Hepatocyte (in vitro differentiated cells): ENCODE data around the gene ANO6. TPM values are rescaled to one million over a fixed set of nuclear protein-coding genes. Genes with fewer than 3 reads are reported as not detected.

Source experiments
- DNase-seq: peaks from one replicate; pipeline ENCODE4 v3.0.0-alpha.2; 2016; ENCODE audit warnings: low spot score
- H2AFZ ChIP-seq: fragments of 200-600 bp; sonication (generic); 2 replicates; pipeline ENCODE4 v1.6.0; 2016; ENCODE audit warnings: antibody characterized with exemption, mild to moderate bottlenecking
- H3K27ac ChIP-seq: fragments of 200-600 bp; sonication (generic); 2 replicates; pipeline ENCODE4 v1.5.1; 2016; ENCODE audit warnings: mild to moderate bottlenecking
- H3K27me3 ChIP-seq: fragments of 200-600 bp; sonication (generic); 2 replicates; pipeline ENCODE4 v1.6.1; 2016
- H3K36me3 ChIP-seq: fragments of 200-600 bp; sonication (generic); replicated peaks from 2 replicates; pipeline ENCODE4 v1.5.1; 2016; ENCODE audit warnings: low read depth; ENCODE audit not compliant: insufficient read depth
- H3K4me1 ChIP-seq: fragments of 200-600 bp; sonication (generic); 2 replicates; pipeline ENCODE4 v1.5.1; 2016; ENCODE audit warnings: mild to moderate bottlenecking, moderate library complexity; ENCODE audit not compliant: insufficient read depth
- H3K4me2 ChIP-seq: fragments of 200-600 bp; sonication (generic); 2 replicates; pipeline ENCODE4 v1.6.0; 2016
- H3K4me3 ChIP-seq: fragments of 200-600 bp; sonication (generic); 2 replicates; pipeline ENCODE4 v1.5.1; 2016; ENCODE audit warnings: mild to moderate bottlenecking
- H3K79me2 ChIP-seq: fragments of 200-600 bp; sonication (generic); 2 replicates; pipeline ENCODE4 v1.6.0; 2017; ENCODE audit warnings: mild to moderate bottlenecking
- H3K9me2 ChIP-seq: fragments of 200-600 bp; sonication (generic); replicated peaks from 2 replicates; pipeline ENCODE4 v1.6.0; 2017; ENCODE audit warnings: mild to moderate bottlenecking; ENCODE audit not compliant: insufficient read depth
- H3K9me3 ChIP-seq: fragments of 200-600 bp; sonication (generic); 2 replicates; pipeline ENCODE4 v1.5.1; 2016; ENCODE audit warnings: low read depth, mild to moderate bottlenecking
- H4K20me1 ChIP-seq: fragments of 200-600 bp; sonication (generic); 2 replicates; pipeline ENCODE4 v1.6.0; 2016; ENCODE audit warnings: mild to moderate bottlenecking; ENCODE audit not compliant: insufficient read depth, poor library complexity, severe bottlenecking
- EZH2 ChIP-seq: fragments of 200-600 bp; sonication (generic); IDR thresholded peaks from 2 replicates; pipeline ENCODE4 v1.6.1; 2016; ENCODE audit warnings: antibody characterized with exemption, mild to moderate bottlenecking, borderline replicate concordance
- EZH2phosphoT487 ChIP-seq: fragments of 200-600 bp; sonication (generic); IDR thresholded peaks from one replicate; pipeline ENCODE4 v1.6.1; 2018; ENCODE audit warnings: antibody characterized with exemption, mild to moderate bottlenecking, low read depth, moderate library complexity; ENCODE audit not compliant: unreplicated experiment, severe bottlenecking
- WGBS: methylation state at CpG from one replicate; pipeline ENCODE4 v1.1.6; 2016; ENCODE audit warnings: low lambda C conversion rate; ENCODE audit errors: missing lambda C conversion rate; 5-methylcytosine and 5-hydroxymethylcytosine counted together
- polyA plus RNA-seq: library from polyadenylated mRNA; unstranded; fragments of >200 nt; fragmentation: Nextera tagmentation; extraction: Ambion mirVana; gene quantifications from 2 replicates; pipeline ENCODE4 v1.2.1, GENCODE V29; 2016
- total RNA-seq: library from RNA; depleted of rRNA; stranded (reverse); fragments of >200 nt; gene quantifications from 2 replicates; pipeline ENCODE4 v1.2.3, GENCODE V29; 2014
- TF ChIP-seq, protein P1 (sequence below): fragments of 200-600 bp; sonication (generic); IDR thresholded peaks from 2 replicates; pipeline ENCODE4 v1.5.1; 2016; ENCODE audit warnings: antibody characterized with exemption, mild to moderate bottlenecking; ENCODE audit not compliant: poor library complexity

The ANO6 gene
- total and polyA plus RNA-seq, 2 experiments from 2014 or later, result 50.4 to 82.2 TPM

DNA sequence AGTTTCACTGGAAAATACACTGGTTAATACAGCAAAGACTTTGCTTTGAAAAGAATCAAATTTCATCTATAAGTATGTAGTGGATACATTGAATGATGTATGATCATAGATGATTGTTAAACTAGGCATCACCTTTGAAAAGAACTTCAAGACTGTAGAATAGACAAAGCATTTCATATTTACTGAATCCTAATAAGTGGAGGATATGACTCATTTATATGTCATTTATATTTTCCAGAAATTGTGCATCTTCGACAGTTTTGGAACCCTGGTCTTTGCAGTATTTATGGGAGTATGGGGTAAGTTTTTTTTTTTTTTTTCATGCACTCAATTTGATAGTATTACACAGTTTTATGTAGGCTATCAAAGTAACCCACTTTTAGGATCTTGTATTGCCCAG, 161.9 kb downstream of the ANO6 start:
- Histone ChIP-seq H3K27ac (no peak overlapping the region), H4K20me1 (no peaks in the 10 kb centered on the region), H3K9me2 (no peaks in the 10 kb centered on the region), H3K4me1 (no peaks in the 10 kb centered on the region), H3K79me2 (no peaks in the 10 kb centered on the region), H3K9me3 (no peaks in the 10 kb centered on the region), H2AFZ (no peak overlapping the region), H3K4me3 (no peak overlapping the region), H3K27me3 (no peaks in the 10 kb centered on the region), H3K36me3 (no peaks in the 10 kb centered on the region), H3K4me2 (no peak overlapping the region)
- DNase-seq, result no peak
- WGBS, result 96% methylated on average over 1 of the region's 1 CpG
- no peak for TF ChIP-seq EZH2phosphoT487
- TF ChIP-seq, protein P1, sequence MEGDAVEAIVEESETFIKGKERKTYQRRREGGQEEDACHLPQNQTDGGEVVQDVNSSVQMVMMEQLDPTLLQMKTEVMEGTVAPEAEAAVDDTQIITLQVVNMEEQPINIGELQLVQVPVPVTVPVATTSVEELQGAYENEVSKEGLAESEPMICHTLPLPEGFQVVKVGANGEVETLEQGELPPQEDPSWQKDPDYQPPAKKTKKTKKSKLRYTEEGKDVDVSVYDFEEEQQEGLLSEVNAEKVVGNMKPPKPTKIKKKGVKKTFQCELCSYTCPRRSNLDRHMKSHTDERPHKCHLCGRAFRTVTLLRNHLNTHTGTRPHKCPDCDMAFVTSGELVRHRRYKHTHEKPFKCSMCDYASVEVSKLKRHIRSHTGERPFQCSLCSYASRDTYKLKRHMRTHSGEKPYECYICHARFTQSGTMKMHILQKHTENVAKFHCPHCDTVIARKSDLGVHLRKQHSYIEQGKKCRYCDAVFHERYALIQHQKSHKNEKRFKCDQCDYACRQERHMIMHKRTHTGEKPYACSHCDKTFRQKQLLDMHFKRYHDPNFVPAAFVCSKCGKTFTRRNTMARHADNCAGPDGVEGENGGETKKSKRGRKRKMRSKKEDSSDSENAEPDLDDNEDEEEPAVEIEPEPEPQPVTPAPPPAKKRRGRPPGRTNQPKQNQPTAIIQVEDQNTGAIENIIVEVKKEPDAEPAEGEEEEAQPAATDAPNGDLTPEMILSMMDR, result no peak
- no peak for TF ChIP-seq EZH2

DNA sequence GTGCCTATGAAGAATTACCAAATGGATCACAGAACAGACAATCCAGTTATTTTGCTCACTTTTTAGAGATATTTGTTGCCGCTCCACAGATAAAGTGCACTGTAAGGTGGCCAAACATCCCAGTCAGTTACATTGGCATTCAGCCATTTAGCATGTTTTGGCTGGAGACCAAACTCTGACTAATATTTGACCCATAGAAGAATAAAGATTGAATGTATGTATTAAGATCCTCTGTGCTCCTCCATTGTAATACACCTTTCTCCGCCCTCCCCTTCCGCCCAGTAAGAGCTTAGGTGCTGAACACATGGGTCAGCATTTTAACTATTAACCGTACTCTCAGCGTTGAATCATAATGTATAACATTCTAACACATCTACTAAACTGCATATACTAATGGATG, 163.4 kb downstream of the ANO6 start:
- DNase-seq, result no peak
- H3K9me3 ChIP-seq, result no peaks in the 10 kb centered on the region
- 96% methylated on average over 5 of the region's 5 CpGs for whole genome bisulfite sequencing

DNA sequence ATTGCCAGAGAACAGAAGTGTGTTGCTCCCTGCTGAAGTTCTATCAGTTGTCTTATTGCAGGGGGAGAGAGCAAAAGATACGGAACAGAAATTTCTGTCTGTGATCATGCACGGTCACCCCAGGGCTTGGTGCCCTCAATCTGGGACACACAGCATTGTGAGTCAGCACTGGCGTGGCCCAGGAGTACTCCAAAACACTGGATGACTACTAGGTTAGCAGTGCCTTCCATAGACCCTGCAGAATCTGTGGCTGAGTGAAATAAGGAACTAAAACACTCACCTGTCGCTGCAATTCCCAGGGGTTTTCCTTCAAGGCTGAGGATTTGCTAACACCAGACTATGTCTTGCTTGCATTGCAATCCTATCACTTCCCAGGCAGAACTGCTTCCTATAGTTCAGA, 165.5 kb downstream of the ANO6 start:
- Histone ChIP-seq H3K4me2 (no peak overlapping the region), H3K4me3 (no peak overlapping the region), H2AFZ (no peak overlapping the region), H4K20me1 (no peaks in the 10 kb centered on the region), H3K9me3 (no peaks in the 10 kb centered on the region), H3K79me2 (no peaks in the 10 kb centered on the region), H3K4me1 (no peaks in the 10 kb centered on the region), H3K36me3 (no peaks in the 10 kb centered on the region), H3K9me2 (no peaks in the 10 kb centered on the region), H3K27me3 (no peaks in the 10 kb centered on the region), H3K27ac (no peak overlapping the region)
- TF ChIP-seq, protein P1, result no peak
- TF ChIP-seq EZH2 (no peak), EZH2phosphoT487 (no peak)
- DNase-seq, result no peak
- 98% methylated on average over 4 of the region's 4 CpGs for WGBS

More for the DNA sequence above, 163.4 kb downstream of the ANO6 start:
- no peak overlapping the region for H3K4me2 ChIP-seq
- H3K27me3 ChIP-seq, result no peaks in the 10 kb centered on the region
- H3K4me1 ChIP-seq, result no peaks in the 10 kb centered on the region
- H3K27ac ChIP-seq, result no peak overlapping the region
- no peak overlapping the region for H3K4me3 ChIP-seq
- no peaks in the 10 kb centered on the region for H3K9me2 ChIP-seq
- H4K20me1 ChIP-seq, result no peaks in the 10 kb centered on the region
- H3K36me3 ChIP-seq, result no peaks in the 10 kb centered on the region
- no peak overlapping the region for H2AFZ ChIP-seq
- no peaks in the 10 kb centered on the region for H3K79me2 ChIP-seq
- TF ChIP-seq, protein P1, result no peak
- no peak for TF ChIP-seq EZH2phosphoT487

DNA sequence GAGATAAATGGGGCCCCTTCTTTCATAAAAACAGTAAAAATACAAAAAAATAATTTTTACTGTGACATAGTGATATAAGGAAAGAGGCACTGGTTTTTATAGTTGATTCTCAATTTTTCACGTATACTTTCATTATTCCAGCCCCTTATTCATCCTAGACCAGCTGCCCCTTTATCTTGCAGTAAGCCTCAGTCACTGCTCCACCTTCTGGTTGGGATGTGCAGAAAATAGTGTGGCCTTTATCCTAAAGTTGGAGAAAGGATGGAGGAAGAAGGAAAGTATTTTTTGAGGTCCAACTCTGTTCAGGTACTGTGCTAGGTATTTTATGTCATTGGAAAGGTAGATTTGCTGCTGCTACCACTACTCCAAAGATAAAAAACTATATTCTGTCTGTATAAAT, 172.7 kb downstream of the ANO6 start:
- H3K79me2 ChIP-seq, result no peaks in the 10 kb centered on the region
- H3K27ac ChIP-seq, result no peak overlapping the region
- H3K9me2 ChIP-seq, result no peaks in the 10 kb centered on the region
- no peak overlapping the region for H3K4me3 ChIP-seq
- no peak overlapping the region for H2AFZ ChIP-seq
- no peaks in the 10 kb centered on the region for H3K9me3 ChIP-seq
- no peak overlapping the region for H3K4me2 ChIP-seq
- no peaks in the 10 kb centered on the region for H4K20me1 ChIP-seq
- no peaks in the 10 kb centered on the region for H3K36me3 ChIP-seq
- H3K27me3 ChIP-seq, result no peaks in the 10 kb centered on the region
- no peak for TF ChIP-seq EZH2phosphoT487
- TF ChIP-seq, protein P1, result peak; percentile 67
- 40% methylated on average over 1 of the region's 1 CpG for WGBS
- H3K4me1 ChIP-seq, result no peaks in the 10 kb centered on the region
- peak; percentile 40 for DNase-seq
